ENCODE measurements around the gene PI16.

The PI16 gene

GRCh38 chr6:36958775-36959554 is 4.4 kb downstream of the PI16 start:
- no peak for DNase-seq

- no peak for DNase-seq
Measured at GRCh38 chr6:36959555-36960250, 5.2 kb downstream of the PI16 start.

GRCh38 chr6:36961441-36962435 is 7.2 kb downstream of the PI16 start:
- no peak for DNase-seq

- DNase-seq = peak; percentile 79
Measured at GRCh38 chr6:36962874-36963273, 8.3 kb downstream of the PI16 start.

GRCh38 chr6:36963451-36964290 is 9.1 kb downstream of the PI16 start:
- peak; percentile 30 for DNase-seq

- DNase-seq = no peak
Measured at GRCh38 chr6:36964349-36964748, 9.8 kb downstream of the PI16 start.

- no peak for DNase-seq
Measured at GRCh38 chr6:36964908-36965307, 10.4 kb downstream of the PI16 start.

GRCh38 chr6:36967301-36967700 is 12.8 kb downstream of the PI16 start:
- no peak for DNase-seq

- no peak for DNase-seq
Measured at GRCh38 chr6:36967757-36968156, 13.2 kb downstream of the PI16 start.

- DNase-seq = no peak
Measured at GRCh38 chr6:36968266-36968977, 13.9 kb downstream of the PI16 start.

GRCh38 chr6:36969240-36969691 is 14.7 kb downstream of the PI16 start:
- DNase-seq = no peak

- no peak for DNase-seq
Measured at GRCh38 chr6:36969988-36970891, 15.7 kb downstream of the PI16 start.

- no peak for DNase-seq
Measured at GRCh38 chr6:36970892-36971842, 16.6 kb downstream of the PI16 start.

- no peak for DNase-seq
Measured at GRCh38 chr6:36971921-36972673, 17.6 kb downstream of the PI16 start.

GRCh38 chr6:36973190-36973589 is 18.7 kb downstream of the PI16 start:
- no peak for DNase-seq

GRCh38 chr6:36973647-36974046 is 19.1 kb downstream of the PI16 start:
- DNase-seq = no peak

GRCh38 chr6:36975231-36976006 is 20.9 kb downstream of the PI16 start:
- no peak for DNase-seq

- no peak for DNase-seq
Measured at GRCh38 chr6:36976007-36976264, 21.4 kb downstream of the PI16 start.
